Activated CD4-positive, alpha-beta T cell treated with anti-CD3 and anti-CD28 coated beads for 48 hours (primary cell): Measurements from ENCODE around the gene WDR86.

Experiments
- DNase-seq: peaks from one replicate; pipeline ENCODE4 v3.0.0-alpha.2; 2020

The WDR86 gene

GRCh38 chr7:151406051-151406875, 3.6 kb downstream of the WDR86 start:
- DNase-seq, result no peak

- no peak for DNase-seq
These were observed 4.2 kb downstream of the WDR86 start for GRCh38 chr7:151405588-151405987.

- no peak for DNase-seq
These were observed 4.8 kb downstream of the WDR86 start for GRCh38 chr7:151405056-151405455.

- no peak for DNase-seq
These were observed 5.4 kb downstream of the WDR86 start for GRCh38 chr7:151404216-151405011.

GRCh38 chr7:151403764-151404163, 6.1 kb downstream of the WDR86 start:
- DNase-seq, result no peak

GRCh38 chr7:151402029-151402835, 7.6 kb downstream of the WDR86 start:
- no peak for DNase-seq

- DNase-seq, result no peak
These were observed 9.1 kb downstream of the WDR86 start for GRCh38 chr7:151400626-151401315.

- DNase-seq, result no peak
These were observed 9.9 kb downstream of the WDR86 start for GRCh38 chr7:151399906-151400305.

GRCh38 chr7:151399305-151399601, 10.6 kb downstream of the WDR86 start:
- DNase-seq, result no peak

- DNase-seq, result no peak
These were observed 11.2 kb downstream of the WDR86 start for GRCh38 chr7:151398446-151399304.

- DNase-seq, result no peak
These were observed 12.8 kb downstream of the WDR86 start for GRCh38 chr7:151397026-151397425.

- DNase-seq, result no peak
These were observed 13.4 kb downstream of the WDR86 start for GRCh38 chr7:151396328-151396970.

- no peak for DNase-seq
These were observed 14.8 kb downstream of the WDR86 start for GRCh38 chr7:151395036-151395367.

- DNase-seq, result no peak
These were observed 15.5 kb downstream of the WDR86 start for GRCh38 chr7:151394076-151395035.

- DNase-seq, result no peak
These were observed 16.5 kb downstream of the WDR86 start for GRCh38 chr7:151393031-151393977.

- no peak for DNase-seq
These were observed 17.4 kb downstream of the WDR86 start for GRCh38 chr7:151392426-151392825.

GRCh38 chr7:151392002-151392401, 17.8 kb downstream of the WDR86 start:
- DNase-seq, result no peak

GRCh38 chr7:151391358-151391730, 18.5 kb downstream of the WDR86 start:
- no peak for DNase-seq
